ENCODE results near the gene CRLF3. TPM values are rescaled to one million over a fixed set of nuclear protein-coding genes. Genes with fewer than 3 reads are reported as not detected.
"Not testable (repeated sequence)": the region's sequence is repeated elsewhere in the genome, so short reads cannot be mapped to it uniquely, and the experiment has no call there.

Gene CRLF3
- total and polyA plus RNA-seq, 5 donors from 2014 or later: 76.2 to 169 (median 116) TPM

DNA sequence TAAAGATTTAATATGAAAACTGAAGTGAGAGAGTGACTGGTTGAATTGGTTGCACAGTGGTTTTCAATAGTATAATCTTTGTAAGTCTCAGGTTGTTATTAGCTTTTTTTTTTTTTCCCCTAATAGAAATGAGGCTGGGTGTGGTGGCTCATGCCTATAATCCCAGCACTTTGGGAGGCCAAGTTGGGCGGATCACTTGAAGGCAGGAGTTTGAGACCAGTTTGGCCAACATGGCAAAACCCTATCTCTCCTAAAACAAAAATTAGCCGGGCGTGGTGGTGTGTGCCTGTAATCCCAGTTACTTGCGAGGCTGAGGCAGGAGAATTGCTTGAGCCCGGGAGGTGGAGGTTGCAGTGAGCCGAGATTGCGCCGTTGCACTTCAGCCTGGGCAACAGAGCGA is 89.3 kb downstream of the CRLF3 start:
- H3K27ac Mint-ChIP-seq: peak overlapping the region in 2 of 3 donors; percentile 62 to 66
- H3K36me3 ChIP-seq (ENCODE audit: control insufficient read depth, insufficient read depth, low read length); H3K9me3 Mint-ChIP-seq: not testable (repeated sequence)

DNA sequence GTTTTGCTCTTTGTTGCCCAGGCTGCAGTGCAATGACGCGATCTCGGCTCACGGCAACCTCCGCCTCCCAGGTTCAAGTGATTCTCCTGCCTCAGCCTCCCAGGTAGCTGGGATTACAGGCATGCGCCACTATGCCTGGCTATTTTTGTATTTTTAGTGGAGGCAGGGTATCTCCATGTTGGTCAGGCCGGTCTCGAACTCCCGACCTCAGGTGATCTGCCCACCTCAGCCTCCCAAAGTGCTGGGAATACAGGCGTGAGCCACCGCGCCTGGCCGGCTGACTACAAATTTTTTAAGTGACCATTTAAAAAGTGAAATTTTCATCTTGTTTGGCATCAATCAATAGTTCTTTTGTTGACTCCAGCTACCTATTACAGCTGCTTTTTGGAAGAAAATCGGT is 90.3 kb downstream of the CRLF3 start:
- DNase-seq; H3K9me3 ChIP-seq (ENCODE audit: control insufficient read depth in 2 of 2, low read length in 2 of 2); H3K36me3 Mint-ChIP-seq; H3K27me3 ChIP-seq (ENCODE audit: control insufficient read depth, insufficient read depth, low read length); H3K27ac ChIP-seq (ENCODE audit: insufficient read depth, low read length, poor library complexity, severe bottlenecking); H3K27me3 Mint-ChIP-seq; H3K9me3 Mint-ChIP-seq; ATAC-seq (ENCODE audit: low read depth in 2 of 2); H3K27ac Mint-ChIP-seq; H3K4me1 ChIP-seq (ENCODE audit: control insufficient read depth, insufficient read depth, low read length, poor library complexity, severe bottlenecking); H3K36me3 ChIP-seq (ENCODE audit: control insufficient read depth, insufficient read depth, low read length): not testable (repeated sequence)
- Mint-ChIP-seq H3K4me1 (peaks cover 17 to 58% (median 32%) of the 10 kb centered on the region in 4 donors), H3K4me3 (peak overlapping the region; percentile 46 to 63 (median 52))
- peak overlapping the region; percentile 31 for H3K4me3 ChIP-seq (ENCODE audit: low read depth, low read length)

More for the DNA sequence above, 89.3 kb downstream of the CRLF3 start:
- H3K27ac ChIP-seq (ENCODE audit: insufficient read depth, low read length, poor library complexity, severe bottlenecking); ATAC-seq (ENCODE audit: low read depth in 2 of 2); H3K27me3 Mint-ChIP-seq; DNase-seq; H3K36me3 Mint-ChIP-seq; H3K9me3 ChIP-seq (ENCODE audit: control insufficient read depth in 2 of 2, low read length in 2 of 2); H3K4me3 ChIP-seq (ENCODE audit: low read depth, low read length); H3K27me3 ChIP-seq (ENCODE audit: control insufficient read depth, insufficient read depth, low read length); H3K4me1 ChIP-seq (ENCODE audit: control insufficient read depth, insufficient read depth, low read length, poor library complexity, severe bottlenecking): not testable (repeated sequence)
- peak overlapping the region in 1 of 4 donors; percentile 62 for H3K4me3 Mint-ChIP-seq
- H3K4me1 Mint-ChIP-seq: peaks cover 14 to 55% (median 32%) of the 10 kb centered on the region in 4 donors

Other genes starting within 250 kb of the CRLF3 start
- gene ATAD5, start 7.3 kb upstream of the CRLF3 start, total RNA-seq: 5.7 TPM
- 1 to 10 TPM in 3 of 4 donors, under 1 TPM in 1; 0.72 to 1.5 (median 1.2) TPM for gene ATAD5, start 7.3 kb upstream of the CRLF3 start, polyA plus RNA-seq
- 10.0 TPM for gene TEFM, start 81.5 kb upstream of the CRLF3 start, total RNA-seq
- 10 to 100 TPM; 19.3 to 21.7 (median 19.5) TPM for gene TEFM, start 81.5 kb upstream of the CRLF3 start, polyA plus RNA-seq
- gene ADAP2, start 97.3 kb upstream of the CRLF3 start, total RNA-seq: 2.6 TPM
- gene ADAP2, start 97.3 kb upstream of the CRLF3 start, polyA plus RNA-seq: not detected
- gene RNF135, start 146.3 kb upstream of the CRLF3 start, total RNA-seq: 3.8 TPM
- 10 to 100 TPM in 3 of 4 donors, 1 to 10 TPM in 1; 9.4 to 17.8 (median 11.3) TPM for gene RNF135, start 146.3 kb upstream of the CRLF3 start, polyA plus RNA-seq